ENCODE results near the gene GADL1.

Gene GADL1

GRCh38 chr3:30677347-30677685 lies 217.1 kb downstream of the GADL1 start:
- no peak for DNase-seq (ENCODE audit: low read depth in 2 of 2)

GRCh38 chr3:30676424-30677346 lies 217.8 kb downstream of the GADL1 start:
- DNase-seq (ENCODE audit: low read depth in 2 of 2) = no peak
